PC-9 (cell line): ENCODE data around the gene DUSP18. TPM values are rescaled to one million over a fixed set of nuclear protein-coding genes. Genes with fewer than 3 reads are reported as not detected.

ENCODE experiments used
- BruUV-seq: library from RNA; stranded (reverse); fragments of 400-500 nt; replicated peaks from 2 replicates; lab custom pipeline; 2021; lab: Mats Ljungman, UMichigan
- CTCF ChIA-PET: fragments of 300-600 bp; sonication (Branson Sonifier 250); formaldehyde crosslinking; loops from one replicate; lab custom pipeline; 2022; ENCODE audit warnings: antibody characterized with exemption; lab: Charles Lee
- POLR2A ChIA-PET: fragments of 300-600 bp; sonication (Branson Sonifier 250); formaldehyde crosslinking; loops from one replicate; lab custom pipeline; 2022; ENCODE audit warnings: antibody characterized with exemption; ENCODE audit not compliant: unreplicated experiment; lab: Charles Lee
- DNase-seq, 2 experiments: peaks; one replicate each; pipeline versions ENCODE4 v3.0.0 to v3.0.0-alpha.2; 2015 to 2022; ENCODE audit warnings: mixed read lengths in 1 of 2
- H2AFZ ChIP-seq: fragments of 200-600 bp; sonication (generic); 2 replicates; pipeline ENCODE4 v1.8.1; 2017; ENCODE audit warnings: antibody characterized with exemption
- H3F3A ChIP-seq: fragments of 200-600 bp; sonication (generic); 2 replicates; pipeline ENCODE4 v1.8.1; 2017; ENCODE audit warnings: antibody characterized with exemption, mild to moderate bottlenecking, low read depth; ENCODE audit not compliant: insufficient read depth
- H3K27ac ChIP-seq: fragments of 200-600 bp; sonication (generic); 2 replicates; pipeline ENCODE4 v1.6.1; 2016; ENCODE audit warnings: mixed run types
- H3K27me3 ChIP-seq: fragments of 200-600 bp; sonication (generic); 2 replicates; pipeline ENCODE4 v1.6.1; 2016; ENCODE audit warnings: low read depth, mixed run types; ENCODE audit not compliant: insufficient read depth
- H3K36me3 ChIP-seq: fragments of 200-600 bp; sonication (generic); 2 replicates; pipeline ENCODE4 v1.6.1; 2016; ENCODE audit warnings: low read depth, mixed run types
- H3K4me1 ChIP-seq: fragments of 200-600 bp; sonication (generic); replicated peaks from 2 replicates; pipeline ENCODE4 v1.6.1; 2016; ENCODE audit warnings: mixed run types; ENCODE audit not compliant: insufficient read depth
- H3K4me2 ChIP-seq: fragments of 200-600 bp; sonication (generic); 2 replicates; pipeline ENCODE4 v1.6.1; 2017; ENCODE audit warnings: mixed run types
- H3K4me3 ChIP-seq: fragments of 200-600 bp; sonication (generic); 2 replicates; pipeline ENCODE4 v1.6.1; 2016; ENCODE audit warnings: mixed run types
- H3K79me2 ChIP-seq: fragments of 200-600 bp; sonication (generic); 2 replicates; pipeline ENCODE4 v1.6.1; 2017; ENCODE audit warnings: low read depth, mixed run types
- H3K9me2 ChIP-seq: fragments of 200-600 bp; sonication (generic); 2 replicates; pipeline ENCODE4 v1.8.1; 2017; ENCODE audit warnings: mild to moderate bottlenecking; ENCODE audit not compliant: insufficient read depth
- H3K9me3 ChIP-seq: fragments of 200-600 bp; sonication (generic); 2 replicates; pipeline ENCODE4 v1.8.1; 2016; ENCODE audit warnings: low read depth; ENCODE audit not compliant: insufficient read depth
- H4K20me1 ChIP-seq: fragments of 200-600 bp; sonication (generic); 2 replicates; pipeline ENCODE4 v1.8.1; 2017; ENCODE audit not compliant: insufficient read depth
- EZH2 ChIP-seq: fragments of 200-600 bp; sonication (generic); IDR thresholded peaks from 2 replicates; pipeline ENCODE4 v1.8.0; 2017; ENCODE audit warnings: antibody characterized with exemption, low read depth
- intact Hi-C: fragments of 100-400 bp; cut with micrococcal nuclease; formaldehyde crosslinking; loops from one replicate; pipeline ENCODE4 v1.10.0; 2022; ENCODE audit not compliant: unreplicated experiment
- total RNA-seq: library from RNA; stranded (reverse); gene quantifications from 2 replicates; pipeline ENCODE4 v1.2.3, GENCODE V29; 2021
- TF ChIP-seq, protein P1 (sequence below): fragments of 200-600 bp; sonication (generic); conservative IDR thresholded peaks from 2 replicates; pipeline ENCODE4 v1.6.1; 2017; ENCODE audit warnings: mixed run types, antibody characterized with exemption, mild to moderate bottlenecking, moderate library complexity

Gene DUSP18
- total RNA-seq, 1 experiment from 2014 or later: 11.0 TPM

DNA sequence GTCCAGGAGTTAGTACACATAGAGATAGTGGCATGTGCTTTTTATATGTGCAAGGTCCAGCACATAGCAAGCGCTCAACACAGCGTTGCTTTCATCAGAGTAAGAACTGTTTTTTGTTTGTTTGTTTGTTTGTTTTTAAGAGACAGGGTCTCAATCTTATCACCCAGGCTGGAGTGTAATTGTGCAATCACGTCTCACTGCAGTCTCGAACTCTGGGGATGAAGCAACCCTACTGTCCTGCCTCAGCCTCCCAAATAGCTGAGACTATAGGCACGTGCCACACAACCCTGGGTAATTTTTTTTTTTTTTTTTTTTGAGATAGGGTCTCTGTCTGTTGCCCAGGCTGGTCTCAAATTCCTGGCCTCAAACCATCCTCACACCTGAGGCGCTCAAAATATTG lies 49.9 kb downstream of the DUSP18 start:
- Histone ChIP-seq H3K9me2 (no peaks in the 10 kb centered on the region), H2AFZ (no peak overlapping the region), H3K4me2 (no peak overlapping the region), H3K79me2 (no peaks in the 10 kb centered on the region), H3K4me3 (no peak overlapping the region), H3K36me3 (no peaks in the 10 kb centered on the region), H3F3A (no peaks in the 10 kb centered on the region), H3K27ac (no peak overlapping the region), H3K9me3 (no peaks in the 10 kb centered on the region), H4K20me1 (no peaks in the 10 kb centered on the region), H3K27me3 (no peaks in the 10 kb centered on the region), H3K4me1 (peaks cover 12% of the 10 kb centered on the region)
- CTCF ChIA-PET: no interaction called here
- POLR2A ChIA-PET: no interaction called here
- TF ChIP-seq, protein P1, sequence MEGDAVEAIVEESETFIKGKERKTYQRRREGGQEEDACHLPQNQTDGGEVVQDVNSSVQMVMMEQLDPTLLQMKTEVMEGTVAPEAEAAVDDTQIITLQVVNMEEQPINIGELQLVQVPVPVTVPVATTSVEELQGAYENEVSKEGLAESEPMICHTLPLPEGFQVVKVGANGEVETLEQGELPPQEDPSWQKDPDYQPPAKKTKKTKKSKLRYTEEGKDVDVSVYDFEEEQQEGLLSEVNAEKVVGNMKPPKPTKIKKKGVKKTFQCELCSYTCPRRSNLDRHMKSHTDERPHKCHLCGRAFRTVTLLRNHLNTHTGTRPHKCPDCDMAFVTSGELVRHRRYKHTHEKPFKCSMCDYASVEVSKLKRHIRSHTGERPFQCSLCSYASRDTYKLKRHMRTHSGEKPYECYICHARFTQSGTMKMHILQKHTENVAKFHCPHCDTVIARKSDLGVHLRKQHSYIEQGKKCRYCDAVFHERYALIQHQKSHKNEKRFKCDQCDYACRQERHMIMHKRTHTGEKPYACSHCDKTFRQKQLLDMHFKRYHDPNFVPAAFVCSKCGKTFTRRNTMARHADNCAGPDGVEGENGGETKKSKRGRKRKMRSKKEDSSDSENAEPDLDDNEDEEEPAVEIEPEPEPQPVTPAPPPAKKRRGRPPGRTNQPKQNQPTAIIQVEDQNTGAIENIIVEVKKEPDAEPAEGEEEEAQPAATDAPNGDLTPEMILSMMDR: no peak
- TF ChIP-seq EZH2: no peak
- no TSS peak for BruUV-seq
- intact Hi-C loops: no loop called here
- DNase-seq: no peak

DNA sequence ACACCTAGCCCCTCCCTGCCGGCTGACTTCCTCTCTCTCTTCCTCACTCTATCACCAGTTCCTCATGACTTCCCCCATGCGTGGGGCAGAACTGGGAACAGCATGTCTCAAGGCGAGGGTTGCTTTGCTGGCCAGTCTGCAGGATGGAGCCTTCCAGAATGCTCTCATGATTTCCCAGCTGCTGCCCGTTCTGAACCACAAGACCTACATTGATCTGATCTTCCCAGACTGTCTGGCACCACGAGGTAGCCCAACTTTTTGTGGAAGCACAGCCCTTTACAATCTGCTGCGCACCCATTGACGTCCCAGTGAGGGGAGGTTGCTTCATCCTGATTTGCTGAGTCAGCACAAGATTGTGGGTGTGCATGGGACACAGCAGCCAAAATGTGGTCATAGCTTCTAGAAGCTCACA lies 52.1 kb downstream of the DUSP18 start:
- no peaks in the 10 kb centered on the region for H3K27me3 ChIP-seq
- BruUV-seq: no TSS peak
- ChIA-PET CTCF (no interaction called here), POLR2A (interaction anchor here (0.6 kb wide), 1 partner anchor 465 kb away, joined by 8 read pairs; no protein-coding TSS in a partner anchor)
- H4K20me1 ChIP-seq: no peaks in the 10 kb centered on the region
- peaks cover 12% of the 10 kb centered on the region for H3K4me1 ChIP-seq
- no peak for DNase-seq
- H3K4me2 ChIP-seq: no peak overlapping the region
- H2AFZ ChIP-seq: no peak overlapping the region
- no peaks in the 10 kb centered on the region for H3K9me3 ChIP-seq
- no peaks in the 10 kb centered on the region for H3K9me2 ChIP-seq
- no peaks in the 10 kb centered on the region for H3F3A ChIP-seq
- H3K27ac ChIP-seq: no peak overlapping the region
- H3K4me3 ChIP-seq: no peak overlapping the region
- intact Hi-C loops: no loop called here
- no peaks in the 10 kb centered on the region for H3K36me3 ChIP-seq
- TF ChIP-seq, protein P1: no peak
- no peak for TF ChIP-seq EZH2
- no peaks in the 10 kb centered on the region for H3K79me2 ChIP-seq

DNA sequence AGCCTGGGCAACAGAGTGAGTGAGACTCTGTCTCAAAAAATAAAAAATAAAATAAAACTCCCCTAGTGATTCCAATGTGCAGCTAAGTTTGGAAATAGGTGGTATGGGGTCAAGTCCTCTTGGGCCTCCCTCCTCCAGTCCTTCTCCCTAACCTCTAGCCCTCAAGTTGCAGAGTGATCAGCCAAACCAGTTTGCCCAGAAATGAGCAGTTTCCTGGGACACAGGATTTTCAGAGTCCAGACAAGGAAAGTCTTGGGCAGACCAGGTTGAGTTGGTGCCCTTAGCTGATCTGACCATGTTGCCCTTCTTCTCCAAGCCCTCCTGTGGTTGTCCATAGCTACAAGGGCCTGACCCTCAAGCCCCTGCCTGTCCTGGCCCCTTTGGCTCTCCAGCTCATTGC lies 52.8 kb downstream of the DUSP18 start:
- Histone ChIP-seq H3K4me1 (peaks cover 15% of the 10 kb centered on the region), H2AFZ (no peak overlapping the region), H4K20me1 (no peaks in the 10 kb centered on the region), H3K9me2 (no peaks in the 10 kb centered on the region), H3K4me2 (peak overlapping the region; percentile 38), H3K36me3 (no peaks in the 10 kb centered on the region), H3K9me3 (no peaks in the 10 kb centered on the region), H3K79me2 (no peaks in the 10 kb centered on the region), H3K4me3 (no peak overlapping the region), H3K27me3 (no peaks in the 10 kb centered on the region), H3K27ac (no peak overlapping the region), H3F3A (peaks cover 5% of the 10 kb centered on the region)
- DNase-seq: peak in 1 of 2 experiments; percentile 52
- BruUV-seq: no TSS peak
- CTCF ChIA-PET: interaction anchor here (0.6 kb wide), 1 partner anchor 246 kb away, joined by 4 read pairs; no protein-coding TSS in a partner anchor
- no peak for TF ChIP-seq EZH2
- TF ChIP-seq, protein P1: no peak
- POLR2A ChIA-PET: interaction anchor here (0.6 kb wide), 2 partner anchors 466 to 532 kb away, joined by 4 to 8 read pairs; no protein-coding TSS in a partner anchor
- intact Hi-C loops: no loop called here
